AG10803 (cell line): Measurements from ENCODE around the gene BRK1.
A peak's percentile ranks its signal among the peaks of the same experiment; 100 is the strongest.

ENCODE experiments used
- DNase-seq: peaks from one replicate; pipeline ENCODE4 v3.0.0; 2010; ENCODE audit warnings: low read depth
- H3K4me3 ChIP-seq: 2 replicates; pipeline ENCODE4 v1.5.1; 2011; ENCODE audit warnings: mild to moderate bottlenecking, low read length, control low read depth
- CTCF ChIP-seq: conservative IDR thresholded peaks from 2 replicates; pipeline ENCODE4 v1.5.1; 2011; ENCODE audit warnings: mild to moderate bottlenecking, low read length, control low read depth, inconsistent platforms

BRK1 gene

GRCh38 chr3:10093678-10094077 lies 21.8 kb upstream of the BRK1 start:
- H3K4me3 ChIP-seq: no peak overlapping the region
- DNase-seq: no peak
- TF ChIP-seq CTCF: no peak

DNA sequence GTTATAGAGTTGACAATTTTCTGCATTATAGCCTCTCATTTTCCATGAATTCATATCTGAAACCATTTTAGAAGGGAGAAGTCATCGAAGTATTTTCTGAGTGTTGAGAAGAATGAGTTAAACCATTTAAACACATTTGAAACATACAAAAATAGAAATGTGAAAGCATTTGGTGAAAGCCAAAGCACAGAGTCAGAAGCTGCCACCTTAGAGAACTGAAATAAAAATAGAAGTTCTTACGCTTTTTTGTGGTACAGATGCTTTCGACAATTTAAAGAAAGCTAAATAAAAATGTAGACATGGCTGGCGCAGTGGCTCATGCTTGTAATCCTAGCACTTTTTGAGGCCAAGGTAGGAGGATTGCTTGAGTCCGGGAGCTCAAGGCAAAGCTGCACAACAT lies 16.4 kb upstream of the BRK1 start:
- no peak for DNase-seq
- H3K4me3 ChIP-seq: no peak overlapping the region
- no peak for TF ChIP-seq CTCF

DNA sequence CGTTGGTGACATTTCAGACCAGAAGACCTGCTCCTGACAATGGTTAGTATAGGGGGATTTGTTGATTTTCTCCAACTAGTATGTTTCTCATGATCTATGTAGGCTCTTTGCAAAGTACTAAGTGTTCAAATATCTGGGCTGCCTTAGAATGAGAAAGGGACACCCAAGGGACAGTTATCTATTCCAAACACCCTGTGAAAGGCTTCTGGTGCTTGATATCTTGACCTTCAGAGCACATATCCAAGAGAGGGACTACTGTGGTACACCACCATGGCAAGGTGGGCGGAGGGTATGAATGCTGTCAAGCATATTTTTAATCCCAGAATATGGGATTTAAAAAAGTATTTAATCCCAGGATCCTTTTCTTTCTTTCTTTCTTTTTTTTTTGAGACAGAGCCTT lies 8.6 kb upstream of the BRK1 start:
- DNase-seq: no peak
- no peak for TF ChIP-seq CTCF
- H3K4me3 ChIP-seq: no peak overlapping the region

DNA sequence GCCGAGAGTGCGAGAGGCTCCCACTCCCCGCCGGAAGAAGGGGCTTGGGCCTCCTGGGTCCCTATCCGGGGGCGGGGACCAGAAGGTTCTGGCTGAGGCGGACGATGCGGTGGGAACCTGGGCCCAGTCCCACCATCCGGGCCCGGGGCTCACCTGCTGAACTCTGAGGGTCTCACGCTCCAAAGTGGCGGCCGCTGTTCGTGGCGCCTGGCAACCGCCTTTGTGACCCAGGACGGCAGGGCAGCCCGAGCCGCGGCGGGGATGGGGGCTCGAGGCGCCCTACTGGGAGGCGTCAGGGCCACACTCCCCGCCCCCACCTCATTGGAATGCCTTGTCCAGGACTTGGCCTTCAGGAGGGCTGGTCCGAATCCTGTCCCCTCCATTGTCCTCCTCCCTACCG lies 7.4 kb upstream of the BRK1 start, which contains the start of gene FANCD2OS:
Gene FANCD2OS, minus strand, starts transcription at position 165 of the 400 bp plus-strand sequence. CDS start 3,481 bp downstream, outside the sequence.
- TF ChIP-seq CTCF: no peak
- DNase-seq: no peak
- H3K4me3 ChIP-seq: no peak within 1 kb of the TSS

DNA sequence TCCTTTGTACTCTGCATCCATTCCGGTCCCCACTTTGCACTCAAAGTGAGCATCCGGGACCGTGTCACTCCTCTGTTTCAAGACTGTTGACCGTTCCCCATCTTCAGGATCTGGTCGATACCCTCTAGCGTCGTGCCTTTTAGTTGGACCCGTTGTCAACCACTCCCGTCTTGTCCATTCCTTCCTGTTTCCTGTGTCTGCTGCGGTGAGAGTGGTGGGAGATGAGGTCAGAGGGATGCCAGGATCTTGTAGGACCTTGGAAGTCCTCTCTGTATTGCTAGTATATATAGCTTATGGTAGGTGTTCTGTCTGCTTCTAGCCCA lies 624 bp downstream of the BRK1 start:
- TF ChIP-seq CTCF: no peak
- DNase-seq: peak; percentile 55
- peak overlapping the region; percentile 100 for H3K4me3 ChIP-seq

DNA sequence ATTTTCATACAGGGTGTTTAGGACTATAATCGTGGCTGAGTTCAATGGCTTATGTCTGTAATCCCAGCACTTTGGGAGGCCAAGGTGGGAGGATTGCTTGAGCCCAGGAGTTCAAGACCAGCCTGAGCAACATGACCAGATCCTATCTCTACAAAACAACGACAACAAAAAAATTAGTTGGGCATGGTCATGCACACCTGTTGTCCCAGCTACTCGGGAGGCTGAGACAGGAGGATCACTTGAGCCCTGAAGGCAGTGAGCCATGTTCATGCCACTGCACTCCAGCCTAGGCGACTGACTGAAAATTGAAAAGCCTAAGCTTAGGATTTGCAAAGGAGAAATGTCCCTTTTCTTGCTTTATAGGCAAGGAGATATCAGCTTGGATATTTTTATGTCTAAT lies 1.5 kb downstream of the BRK1 start:
- H3K4me3 ChIP-seq: peak overlapping the region; percentile 100
- no peak for DNase-seq
- TF ChIP-seq CTCF: no peak

GRCh38 chr3:10119376-10119775 lies 3.9 kb downstream of the BRK1 start:
- DNase-seq: no peak
- H3K4me3 ChIP-seq: no peak overlapping the region
- no peak for TF ChIP-seq CTCF
